Activated CD4-positive, alpha-beta T cell treated with anti-CD3 and anti-CD28 coated beads for 24 hours (primary cell): ENCODE data around the gene CHMP6.

Experiments
- DNase-seq, 2 donors: peaks; one replicate each; pipeline ENCODE4 v3.0.0-alpha.2; 2020; ENCODE audit warnings: low read depth in 2 of 2

CHMP6 gene

GRCh38 chr17:81043319-81043724 is 51.7 kb downstream of the CHMP6 start:
- no peak for DNase-seq

DNA sequence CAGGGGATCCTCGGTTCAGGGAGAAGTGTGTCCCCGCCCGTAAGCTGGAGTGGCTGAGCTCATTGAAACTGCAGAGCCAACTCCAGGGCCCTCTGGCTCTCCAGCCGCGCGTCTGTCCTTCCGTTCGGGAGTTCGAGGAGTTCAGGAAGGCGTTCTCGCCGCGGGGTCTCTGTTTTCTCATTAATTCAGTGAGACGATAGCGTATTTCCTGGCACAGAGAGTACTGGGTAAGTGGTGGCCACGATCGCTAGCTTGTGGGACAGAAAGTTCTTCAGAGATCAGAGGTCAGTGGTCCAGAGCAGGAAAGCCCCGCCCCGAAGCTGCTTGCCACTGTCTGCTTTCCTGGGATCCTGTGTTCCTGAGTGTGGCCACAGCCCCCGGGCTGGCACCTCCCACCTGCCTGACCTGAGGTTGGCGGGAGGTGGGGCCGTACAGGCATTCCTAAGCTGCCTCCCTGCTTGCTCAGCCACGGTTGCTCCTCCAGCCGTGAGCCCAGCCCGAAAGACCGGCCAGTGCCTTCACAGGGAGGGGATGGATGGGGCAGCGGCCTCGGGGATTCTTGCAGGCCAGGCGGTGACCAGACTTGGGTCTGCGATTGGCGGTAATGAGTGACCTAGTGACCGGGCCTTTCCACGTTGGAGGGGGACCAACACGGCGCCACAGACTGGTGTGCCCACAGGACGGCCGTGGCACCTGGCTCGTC is 52.2 kb downstream of the CHMP6 start:
- DNase-seq, result no peak

DNA sequence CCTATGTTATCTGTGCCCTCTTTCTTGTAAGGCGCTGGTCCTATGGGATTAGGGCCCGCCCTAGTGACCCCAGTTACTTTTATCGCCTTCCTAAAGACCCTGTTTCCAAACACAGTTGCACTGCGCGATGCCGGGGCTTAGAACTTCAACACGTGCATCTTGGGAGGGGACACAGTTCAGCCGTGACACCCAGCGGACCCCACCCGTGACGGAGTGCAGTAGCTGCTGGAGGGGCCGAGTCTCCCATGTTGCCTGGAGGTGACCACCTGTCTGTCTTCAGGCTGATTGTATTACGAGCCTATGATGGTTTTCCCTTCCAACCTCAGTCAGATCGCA is 52.8 kb downstream of the CHMP6 start:
- no peak for DNase-seq

- no peak for DNase-seq
Observed at GRCh38 chr17:81044764-81045589, 53.3 kb downstream of the CHMP6 start.

GRCh38 chr17:81045590-81046095 is 54.0 kb downstream of the CHMP6 start:
- no peak for DNase-seq

DNA sequence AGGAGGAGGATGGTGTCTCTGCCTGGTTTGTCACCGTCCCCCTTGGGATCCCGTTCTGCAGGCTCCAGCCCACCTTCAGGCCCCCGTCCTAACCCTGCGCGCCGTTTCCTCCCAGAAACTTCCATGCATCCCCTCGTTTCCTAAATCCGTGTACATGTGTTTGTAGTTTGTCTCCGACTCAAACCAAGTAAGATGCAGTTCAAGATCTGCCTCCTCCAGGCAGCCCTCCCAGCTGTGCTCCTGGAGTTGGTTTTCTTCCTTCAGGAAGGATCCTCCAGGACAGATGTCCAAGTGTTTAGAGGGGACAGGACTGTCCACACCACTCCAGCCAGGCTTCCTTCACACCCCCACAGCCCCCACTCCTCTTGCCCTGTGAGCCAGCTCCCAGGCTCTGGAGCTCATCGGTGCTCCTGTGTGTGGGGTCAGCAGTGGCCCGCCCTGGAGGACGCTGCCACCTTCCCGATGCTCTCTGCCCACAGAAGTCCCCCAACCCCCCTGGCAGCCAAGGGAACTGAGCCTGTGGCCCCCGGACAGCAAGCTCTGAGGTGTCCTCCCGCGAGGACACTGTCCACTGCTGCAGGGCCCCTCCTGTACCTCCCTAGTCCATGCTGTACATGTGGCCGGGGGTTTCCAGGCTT is 54.6 kb downstream of the CHMP6 start:
- no peak for DNase-seq

- no peak for DNase-seq
Observed at GRCh38 chr17:81046770-81047359, 55.2 kb downstream of the CHMP6 start.

DNA sequence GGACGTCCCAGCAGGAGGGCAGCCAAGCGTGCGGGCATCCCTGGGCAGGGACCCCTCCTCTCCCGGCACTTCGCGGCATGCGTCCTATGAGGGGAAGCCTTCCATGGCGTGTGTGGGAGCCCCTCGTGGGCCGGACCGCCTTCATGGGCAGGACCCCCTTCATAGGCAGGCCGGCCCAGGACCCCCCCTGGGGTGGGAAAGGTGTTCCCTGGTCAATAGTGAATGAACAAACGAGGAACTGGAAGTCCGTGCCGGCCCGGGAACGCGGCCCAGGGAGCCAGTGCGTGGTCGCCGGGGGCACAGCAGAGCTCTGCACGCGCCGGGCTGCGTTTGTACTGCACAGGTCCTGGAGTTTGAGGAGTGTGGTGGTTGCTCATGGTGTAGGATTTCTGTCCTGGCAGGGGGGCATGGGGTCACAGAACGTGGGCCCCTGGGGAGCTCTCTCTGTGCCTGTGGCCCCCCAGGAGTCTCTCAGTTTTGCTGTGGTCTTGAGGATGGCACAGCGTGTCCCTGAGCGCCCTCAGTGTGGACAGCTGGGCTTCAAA is 57.3 kb downstream of the CHMP6 start:
- no peak for DNase-seq

- no peak for DNase-seq
Observed at GRCh38 chr17:81049372-81049911, 57.8 kb downstream of the CHMP6 start.
